Liver (tissue), 9 donors: ENCODE measurements around the gene ARMC9. TPM values are rescaled to one million over a fixed set of nuclear protein-coding genes. Genes with fewer than 3 reads are reported as not detected.

Experiments used
- DNase-seq: peaks from one replicate; pipeline ENCODE4 v3.0.0-alpha.2; 2017; ENCODE audit warnings: low spot score
- H3K27ac ChIP-seq, 2 donors: one replicate each; pipeline ENCODE4 v1.7.0; 2013; ENCODE audit warnings: inconsistent platforms in 2 of 2, low read length in 2 of 2, control low read depth in 1 of 2, low read depth in 1 of 2, mild to moderate bottlenecking in 1 of 2
- H3K27me3 ChIP-seq, 4 donors: one replicate each; pipeline versions ENCODE4 v1.6.1 to v1.7.0; 2013; ENCODE audit warnings: low read length in 3 of 4, inconsistent platforms in 1 of 4, mild to moderate bottlenecking in 1 of 4, moderate library complexity in 1 of 4; ENCODE audit not compliant: control insufficient read depth in 4 of 4, insufficient read depth in 4 of 4
- H3K36me3 ChIP-seq, 4 donors: one replicate each; pipeline versions ENCODE4 v1.6.1 to v1.7.0; 2013; ENCODE audit warnings: low read length in 3 of 4, mild to moderate bottlenecking in 3 of 4, low read depth in 1 of 4, moderate library complexity in 1 of 4; ENCODE audit not compliant: control insufficient read depth in 4 of 4, insufficient read depth in 3 of 4
- H3K4me1 ChIP-seq, 4 donors: one replicate each; pipeline versions ENCODE4 v1.6.1 to v1.7.0; 2013; ENCODE audit warnings: low read length in 3 of 4, mild to moderate bottlenecking in 3 of 4, moderate library complexity in 1 of 4; ENCODE audit not compliant: control insufficient read depth in 4 of 4, insufficient read depth in 4 of 4
- H3K4me3 ChIP-seq, 3 donors: one replicate each; pipeline versions ENCODE4 v1.6.1 to v1.7.0; 2013; ENCODE audit warnings: low read length in 3 of 3, control low read depth in 1 of 3, low read depth in 1 of 3, mild to moderate bottlenecking in 1 of 3
- H3K9ac ChIP-seq, 2 donors: one replicate each; pipeline ENCODE4 v1.7.0; 2013; ENCODE audit warnings: low read length in 2 of 2, mild to moderate bottlenecking in 2 of 2, moderate library complexity in 2 of 2, control low read depth in 1 of 2, low read depth in 1 of 2
- H3K9me3 ChIP-seq, 4 donors: one replicate each; pipeline versions ENCODE4 v1.6.1 to v1.7.0; 2013; ENCODE audit warnings: low read length in 3 of 4; ENCODE audit not compliant: control insufficient read depth in 4 of 4
- EGR1 ChIP-seq, 2 donors: IDR thresholded peaks; 2 replicates each; pipeline ENCODE4 v1.6.1; 2016 to 2018; ENCODE audit warnings: antibody characterized with exemption in 2 of 2, low read depth in 2 of 2
- FOXA1 ChIP-seq: IDR thresholded peaks from 2 replicates; pipeline ENCODE4 v1.6.1; 2016; ENCODE audit warnings: antibody characterized with exemption
- FOXA2 ChIP-seq: IDR thresholded peaks from 2 replicates; pipeline ENCODE4 v1.6.1; 2016; ENCODE audit warnings: antibody characterized with exemption
- GABPA ChIP-seq, 2 donors: IDR thresholded peaks in 1 of 2; conservative IDR thresholded peaks in 1 of 2; 2 replicates each; pipeline ENCODE4 v1.6.1; 2016; ENCODE audit warnings: antibody characterized with exemption in 2 of 2, mild to moderate bottlenecking in 1 of 2, moderate library complexity in 1 of 2
- HNF4A ChIP-seq, 2 donors: conservative IDR thresholded peaks; 2 replicates each; pipeline ENCODE4 v1.6.1; 2016; ENCODE audit warnings: antibody characterized with exemption in 2 of 2, mild to moderate bottlenecking in 2 of 2
- HNF4G ChIP-seq: IDR thresholded peaks from 2 replicates; pipeline ENCODE4 v1.6.1; 2016; ENCODE audit warnings: antibody characterized with exemption
- JUND ChIP-seq, 2 donors: IDR thresholded peaks; 2 replicates each; pipeline ENCODE4 v1.6.1; 2016; ENCODE audit warnings: antibody characterized with exemption in 2 of 2
- MAX ChIP-seq: IDR thresholded peaks from 2 replicates; pipeline ENCODE4 v1.6.1; 2016; ENCODE audit warnings: antibody characterized with exemption
- NR2F2 ChIP-seq: IDR thresholded peaks from 2 replicates; pipeline ENCODE4 v1.6.1; 2016; ENCODE audit warnings: antibody characterized with exemption
- RAD21 ChIP-seq, 2 donors: IDR thresholded peaks; 2 replicates each; pipeline ENCODE4 v1.6.1; 2016; ENCODE audit warnings: antibody characterized with exemption in 2 of 2, mild to moderate bottlenecking in 2 of 2
- RXRA ChIP-seq, 2 donors: IDR thresholded peaks; 2 replicates each; pipeline ENCODE4 v1.6.1; 2017 to 2018; ENCODE audit warnings: antibody characterized with exemption in 2 of 2, mild to moderate bottlenecking in 1 of 2
- SP1 ChIP-seq: IDR thresholded peaks from 2 replicates; pipeline ENCODE4 v1.6.1; 2018; ENCODE audit warnings: antibody characterized with exemption, mild to moderate bottlenecking
- YY1 ChIP-seq: IDR thresholded peaks from 2 replicates; pipeline ENCODE4 v1.6.1; 2016; ENCODE audit warnings: antibody characterized with exemption, mild to moderate bottlenecking
- WGBS: extraction: QIAGEN DNeasy Blood & Tissue Kit; methylation state at CpG from one replicate; pipeline ENCODE4 v1.1.7; 2013; 5-methylcytosine and 5-hydroxymethylcytosine counted together
- polyA plus RNA-seq, 2 donors: library from polyadenylated mRNA; stranded (reverse) in 1 of 2; unstranded in 1 of 2; fragments of 200-250 nt in 1 of 2; fragments of >200 nt in 1 of 2; fragmentation: Nextera tagmentation in 1 of 2; extraction: Ambion mirVana in 1 of 2; gene quantifications; one replicate each; pipeline versions ENCODE4 v1.2.1 to v1.2.3, GENCODE V29; 2013 to 2015
- total RNA-seq, 2 donors: library from RNA; depleted of rRNA; stranded (reverse); fragments of >200 nt; gene quantifications; one replicate each; pipeline ENCODE4 v1.2.3, GENCODE V29; 2014
- TF ChIP-seq, protein P1 (sequence below): IDR thresholded peaks from 2 replicates; pipeline ENCODE4 v1.6.1; 2016; ENCODE audit warnings: antibody characterized with exemption
- TF ChIP-seq, protein P2 (sequence below): IDR thresholded peaks from 2 replicates; pipeline ENCODE4 v1.6.1; 2016; ENCODE audit warnings: antibody characterized with exemption
- TF ChIP-seq, protein P3 (sequence below): IDR thresholded peaks from 2 replicates; pipeline ENCODE4 v1.6.1; 2016; ENCODE audit warnings: antibody characterized with exemption, mild to moderate bottlenecking
- TF ChIP-seq, protein P4 (sequence below): fragments of 150-350 bp; IDR thresholded peaks from 2 replicates; pipeline ENCODE4 v1.5.1; 2017; ENCODE audit warnings: improper control_type of control experiment, low read depth, low read length; ENCODE audit not compliant: missing input control
- donor health status: healthy.
- donor health status: healthy.
- donor health status: healthy.
- donor health status: healthy.
- donor health status: healthy.

Gene ARMC9
- total and polyA plus RNA-seq, 4 donors = 1.1 to 2.3 (median 1.8) TPM

- Histone ChIP-seq H3K36me3 (no peaks in the 10 kb centered on the region), H3K27me3 (no peaks in the 10 kb centered on the region), H3K9me3 (no peaks in the 10 kb centered on the region), H3K4me1 (no peaks in the 10 kb centered on the region), H3K27ac (no peak overlapping the region), H3K4me3 (no peak overlapping the region), H3K9ac (no peak overlapping the region)
- WGBS = 70% methylated on average over 8 of the region's 8 CpGs
- DNase-seq = no peak
- TF ChIP-seq FOXA1 (no peak), NR2F2 (no peak), RXRA (IDR thresholded peaks at IDR 0.05) (no peak), SP1 (no peak), YY1 (no peak), RAD21 (IDR thresholded peaks at IDR 0.05) (no peak), FOXA2 (no peak), HNF4G (no peak), EGR1 (IDR thresholded peaks at IDR 0.05; ENCODE audit: low read depth in 2 of 2) (no peak), JUND (IDR thresholded peaks at IDR 0.05) (no peak), GABPA (IDR thresholded peaks at IDR 0.05 in 1 of 2, conservative IDR thresholded peaks at IDR 0.05 in 1 of 2) (no peak), HNF4A (conservative IDR thresholded peaks at IDR 0.05) (no peak)
- TF ChIP-seq, protein P1, sequence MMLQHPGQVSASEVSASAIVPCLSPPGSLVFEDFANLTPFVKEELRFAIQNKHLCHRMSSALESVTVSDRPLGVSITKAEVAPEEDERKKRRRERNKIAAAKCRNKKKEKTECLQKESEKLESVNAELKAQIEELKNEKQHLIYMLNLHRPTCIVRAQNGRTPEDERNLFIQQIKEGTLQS = no peak
- TF ChIP-seq, protein P2, sequence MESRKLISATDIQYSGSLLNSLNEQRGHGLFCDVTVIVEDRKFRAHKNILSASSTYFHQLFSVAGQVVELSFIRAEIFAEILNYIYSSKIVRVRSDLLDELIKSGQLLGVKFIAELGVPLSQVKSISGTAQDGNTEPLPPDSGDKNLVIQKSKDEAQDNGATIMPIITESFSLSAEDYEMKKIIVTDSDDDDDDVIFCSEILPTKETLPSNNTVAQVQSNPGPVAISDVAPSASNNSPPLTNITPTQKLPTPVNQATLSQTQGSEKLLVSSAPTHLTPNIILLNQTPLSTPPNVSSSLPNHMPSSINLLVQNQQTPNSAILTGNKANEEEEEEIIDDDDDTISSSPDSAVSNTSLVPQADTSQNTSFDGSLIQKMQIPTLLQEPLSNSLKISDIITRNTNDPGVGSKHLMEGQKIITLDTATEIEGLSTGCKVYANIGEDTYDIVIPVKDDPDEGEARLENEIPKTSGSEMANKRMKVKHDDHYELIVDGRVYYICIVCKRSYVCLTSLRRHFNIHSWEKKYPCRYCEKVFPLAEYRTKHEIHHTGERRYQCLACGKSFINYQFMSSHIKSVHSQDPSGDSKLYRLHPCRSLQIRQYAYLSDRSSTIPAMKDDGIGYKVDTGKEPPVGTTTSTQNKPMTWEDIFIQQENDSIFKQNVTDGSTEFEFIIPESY = no peak
- TF ChIP-seq, protein P3, sequence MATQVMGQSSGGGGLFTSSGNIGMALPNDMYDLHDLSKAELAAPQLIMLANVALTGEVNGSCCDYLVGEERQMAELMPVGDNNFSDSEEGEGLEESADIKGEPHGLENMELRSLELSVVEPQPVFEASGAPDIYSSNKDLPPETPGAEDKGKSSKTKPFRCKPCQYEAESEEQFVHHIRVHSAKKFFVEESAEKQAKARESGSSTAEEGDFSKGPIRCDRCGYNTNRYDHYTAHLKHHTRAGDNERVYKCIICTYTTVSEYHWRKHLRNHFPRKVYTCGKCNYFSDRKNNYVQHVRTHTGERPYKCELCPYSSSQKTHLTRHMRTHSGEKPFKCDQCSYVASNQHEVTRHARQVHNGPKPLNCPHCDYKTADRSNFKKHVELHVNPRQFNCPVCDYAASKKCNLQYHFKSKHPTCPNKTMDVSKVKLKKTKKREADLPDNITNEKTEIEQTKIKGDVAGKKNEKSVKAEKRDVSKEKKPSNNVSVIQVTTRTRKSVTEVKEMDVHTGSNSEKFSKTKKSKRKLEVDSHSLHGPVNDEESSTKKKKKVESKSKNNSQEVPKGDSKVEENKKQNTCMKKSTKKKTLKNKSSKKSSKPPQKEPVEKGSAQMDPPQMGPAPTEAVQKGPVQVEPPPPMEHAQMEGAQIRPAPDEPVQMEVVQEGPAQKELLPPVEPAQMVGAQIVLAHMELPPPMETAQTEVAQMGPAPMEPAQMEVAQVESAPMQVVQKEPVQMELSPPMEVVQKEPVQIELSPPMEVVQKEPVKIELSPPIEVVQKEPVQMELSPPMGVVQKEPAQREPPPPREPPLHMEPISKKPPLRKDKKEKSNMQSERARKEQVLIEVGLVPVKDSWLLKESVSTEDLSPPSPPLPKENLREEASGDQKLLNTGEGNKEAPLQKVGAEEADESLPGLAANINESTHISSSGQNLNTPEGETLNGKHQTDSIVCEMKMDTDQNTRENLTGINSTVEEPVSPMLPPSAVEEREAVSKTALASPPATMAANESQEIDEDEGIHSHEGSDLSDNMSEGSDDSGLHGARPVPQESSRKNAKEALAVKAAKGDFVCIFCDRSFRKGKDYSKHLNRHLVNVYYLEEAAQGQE = no peak
- TF ChIP-seq, protein P4, sequence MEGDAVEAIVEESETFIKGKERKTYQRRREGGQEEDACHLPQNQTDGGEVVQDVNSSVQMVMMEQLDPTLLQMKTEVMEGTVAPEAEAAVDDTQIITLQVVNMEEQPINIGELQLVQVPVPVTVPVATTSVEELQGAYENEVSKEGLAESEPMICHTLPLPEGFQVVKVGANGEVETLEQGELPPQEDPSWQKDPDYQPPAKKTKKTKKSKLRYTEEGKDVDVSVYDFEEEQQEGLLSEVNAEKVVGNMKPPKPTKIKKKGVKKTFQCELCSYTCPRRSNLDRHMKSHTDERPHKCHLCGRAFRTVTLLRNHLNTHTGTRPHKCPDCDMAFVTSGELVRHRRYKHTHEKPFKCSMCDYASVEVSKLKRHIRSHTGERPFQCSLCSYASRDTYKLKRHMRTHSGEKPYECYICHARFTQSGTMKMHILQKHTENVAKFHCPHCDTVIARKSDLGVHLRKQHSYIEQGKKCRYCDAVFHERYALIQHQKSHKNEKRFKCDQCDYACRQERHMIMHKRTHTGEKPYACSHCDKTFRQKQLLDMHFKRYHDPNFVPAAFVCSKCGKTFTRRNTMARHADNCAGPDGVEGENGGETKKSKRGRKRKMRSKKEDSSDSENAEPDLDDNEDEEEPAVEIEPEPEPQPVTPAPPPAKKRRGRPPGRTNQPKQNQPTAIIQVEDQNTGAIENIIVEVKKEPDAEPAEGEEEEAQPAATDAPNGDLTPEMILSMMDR = no peak
These were observed 101.7 kb downstream of the ARMC9 start for GRCh38 chr2:231300020-231300721.

- WGBS = 84% methylated on average over 3 of the region's 3 CpGs
- Histone ChIP-seq H3K27ac (no peak overlapping the region), H3K4me3 (no peak overlapping the region), H3K9ac (no peak overlapping the region), H3K4me1 (no peaks in the 10 kb centered on the region), H3K36me3 (no peaks in the 10 kb centered on the region), H3K9me3 (no peaks in the 10 kb centered on the region), H3K27me3 (no peaks in the 10 kb centered on the region)
- no peak for DNase-seq
- no peak for TF ChIP-seq RXRA (IDR thresholded peaks at IDR 0.05)
- no peak for TF ChIP-seq EGR1 (IDR thresholded peaks at IDR 0.05; ENCODE audit: low read depth in 2 of 2)
- TF ChIP-seq YY1 = no peak
- TF ChIP-seq RAD21 (IDR thresholded peaks at IDR 0.05) = no peak
- no peak for TF ChIP-seq SP1
- no peak for TF ChIP-seq GABPA (IDR thresholded peaks at IDR 0.05 in 1 of 2, conservative IDR thresholded peaks at IDR 0.05 in 1 of 2)
- no peak for TF ChIP-seq JUND (IDR thresholded peaks at IDR 0.05)
- TF ChIP-seq MAX = no peak
- TF ChIP-seq, protein P4 = no peak
- TF ChIP-seq, protein P3 = no peak
- no peak for TF ChIP-seq HNF4A (conservative IDR thresholded peaks at IDR 0.05)
These were observed 102.3 kb downstream of the ARMC9 start for GRCh38 chr2:231300722-231301076.
